ENCODE results near the gene VWA8.
A peak's percentile ranks its signal among the peaks of the same experiment; 100 is the strongest.

VWA8 gene

DNA sequence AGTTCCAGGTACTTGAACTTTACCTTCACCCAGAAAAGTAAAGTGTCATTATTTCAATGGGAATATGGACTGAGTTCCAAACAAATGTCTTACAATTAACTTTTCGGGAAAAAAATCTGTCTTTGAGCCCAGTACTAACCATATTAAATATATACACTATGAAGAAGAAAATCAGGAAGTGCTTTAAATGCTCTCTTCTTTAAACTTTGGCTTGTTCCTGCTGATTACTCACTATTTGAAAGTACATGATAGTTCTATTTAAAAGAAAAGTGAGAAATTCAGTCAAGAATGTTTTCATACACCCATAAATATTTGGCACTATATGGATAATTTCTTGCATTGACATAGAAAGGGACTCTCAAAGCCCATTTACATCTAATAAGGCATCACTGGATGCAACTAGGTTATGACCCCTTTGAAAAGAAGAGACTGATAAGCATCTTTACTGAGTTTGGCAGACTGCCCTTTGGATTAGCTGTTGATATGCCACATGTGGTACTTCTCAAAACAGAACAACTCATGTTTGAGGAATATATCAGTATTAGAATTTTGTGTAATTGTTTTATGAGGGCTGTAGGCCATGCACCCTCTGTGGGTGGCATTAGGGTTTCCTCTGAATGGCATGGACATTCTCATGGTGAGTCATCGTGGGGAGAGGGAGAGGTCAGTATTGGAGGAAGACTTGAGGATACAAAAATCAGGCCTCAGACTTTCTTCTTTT is 25.0 kb upstream of the VWA8 start:
- Histone ChIP-seq H3K9me3 (ENCODE audit: control insufficient read depth, low read length) (no peaks in the 10 kb centered on the region), H3K9ac (ENCODE audit: low read length) (no peak overlapping the region)
- peak; percentile 45 for DNase-seq (ENCODE audit: low read depth)

DNA sequence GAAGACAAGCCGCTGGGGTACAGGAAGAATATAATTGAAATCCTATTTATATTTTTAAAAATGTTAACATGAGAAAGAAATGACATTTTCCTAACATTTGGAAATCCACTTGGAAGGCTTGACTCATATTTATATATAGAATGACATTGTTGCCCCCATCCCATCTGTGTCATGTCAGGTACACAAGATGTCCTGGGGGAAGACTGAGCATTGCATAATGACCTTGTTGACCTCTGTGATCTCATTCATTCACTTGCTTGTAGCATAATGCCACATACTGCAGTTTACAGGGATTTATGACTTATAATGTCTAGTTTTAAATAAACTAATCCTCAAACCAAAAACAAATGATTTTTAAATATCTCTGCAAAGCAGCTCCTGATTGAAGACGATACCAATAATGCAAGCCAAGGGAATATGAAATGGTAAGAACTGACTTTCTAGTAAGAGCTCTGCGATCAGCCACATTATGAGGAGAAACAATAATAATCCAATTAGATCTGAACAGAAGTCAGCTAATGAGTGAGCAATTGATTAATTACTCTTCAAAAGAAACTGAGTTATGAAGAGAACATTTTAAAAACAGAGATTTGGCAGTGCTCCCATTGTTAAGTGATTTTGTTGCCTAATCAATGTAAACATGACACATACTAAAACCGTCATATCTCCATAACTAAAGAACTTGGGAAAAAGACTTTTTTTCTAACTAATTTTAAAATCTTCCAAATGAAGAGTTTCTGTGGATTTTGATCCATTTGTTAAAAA is 21.2 kb upstream of the VWA8 start:
- Histone ChIP-seq H3K36me3 (ENCODE audit: control insufficient read depth, insufficient read depth, low read length, severe bottlenecking) (no peaks in the 10 kb centered on the region), H3K4me1 (ENCODE audit: control insufficient read depth, insufficient read depth, low read length) (peaks cover 2% of the 10 kb centered on the region), H3K9ac (ENCODE audit: low read length) (no peak overlapping the region), H3K4me3 (ENCODE audit: low read length) (no peak overlapping the region), H3K9me3 (ENCODE audit: control insufficient read depth, low read length) (no peaks in the 10 kb centered on the region), H3K27me3 (replicated peaks; ENCODE audit: control insufficient read depth, insufficient read depth, low read length) (no peaks in the 10 kb centered on the region)
- DNase-seq (ENCODE audit: low read depth): no peak

More for the DNA sequence above, 25.0 kb upstream of the VWA8 start:
- Histone ChIP-seq H3K36me3 (ENCODE audit: control insufficient read depth, insufficient read depth, low read length, severe bottlenecking) (no peaks in the 10 kb centered on the region), H3K27me3 (replicated peaks; ENCODE audit: control insufficient read depth, insufficient read depth, low read length) (no peaks in the 10 kb centered on the region), H3K4me3 (ENCODE audit: low read length) (no peak overlapping the region), H3K4me1 (ENCODE audit: control insufficient read depth, insufficient read depth, low read length) (peaks cover 2% of the 10 kb centered on the region)

DNA sequence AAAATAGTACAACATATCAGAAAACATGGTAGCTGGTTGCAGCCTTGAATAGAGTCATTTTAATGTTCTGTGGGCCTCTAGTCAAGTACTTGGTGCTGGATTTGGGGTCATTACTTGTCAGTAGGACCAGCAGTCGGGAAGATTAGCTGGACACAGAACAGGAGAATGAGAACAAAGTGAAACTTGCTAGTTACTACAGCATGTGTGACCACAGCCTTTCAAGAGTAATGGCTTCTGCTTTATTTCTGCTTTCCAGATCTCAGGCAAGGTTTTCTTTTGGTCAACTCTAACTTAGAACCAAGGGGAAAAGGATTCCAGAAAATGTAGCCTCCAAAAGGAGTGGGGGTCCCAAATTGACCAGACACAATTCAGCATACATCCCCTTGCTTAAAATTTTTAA is 17.1 kb upstream of the VWA8 start:
- Histone ChIP-seq H3K27me3 (replicated peaks; ENCODE audit: control insufficient read depth, insufficient read depth, low read length) (no peaks in the 10 kb centered on the region), H3K4me3 (ENCODE audit: low read length) (no peak overlapping the region), H3K4me1 (ENCODE audit: control insufficient read depth, insufficient read depth, low read length) (peaks cover 2% of the 10 kb centered on the region), H3K9me3 (ENCODE audit: control insufficient read depth, low read length) (no peaks in the 10 kb centered on the region), H3K36me3 (ENCODE audit: control insufficient read depth, insufficient read depth, low read length, severe bottlenecking) (no peaks in the 10 kb centered on the region), H3K9ac (ENCODE audit: low read length) (no peak overlapping the region)
- no peak for DNase-seq (ENCODE audit: low read depth)

DNA sequence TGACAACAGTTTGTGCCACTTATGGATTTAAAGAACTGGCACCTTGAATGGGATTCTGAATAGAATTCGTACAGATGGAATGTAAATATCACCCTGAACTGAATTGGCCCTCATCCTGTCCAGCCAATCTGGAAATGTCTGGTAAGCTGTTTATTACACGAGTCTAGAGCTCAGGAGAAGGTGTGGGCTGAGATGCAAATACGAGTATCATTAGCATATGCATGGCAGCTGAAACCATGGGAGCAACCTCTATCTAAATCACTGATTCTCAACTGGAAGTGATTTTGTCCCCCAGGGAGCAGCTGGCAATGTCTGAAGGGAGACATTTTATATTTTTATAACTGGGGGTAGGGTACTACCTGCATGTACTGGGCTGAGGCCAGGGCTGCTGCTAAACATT is 15.6 kb upstream of the VWA8 start:
- H3K9ac ChIP-seq (ENCODE audit: low read length): no peak overlapping the region
- H3K4me3 ChIP-seq (ENCODE audit: low read length): no peak overlapping the region
- no peaks in the 10 kb centered on the region for H3K27me3 ChIP-seq (replicated peaks; ENCODE audit: control insufficient read depth, insufficient read depth, low read length)
- no peak for DNase-seq (ENCODE audit: low read depth)
- H3K9me3 ChIP-seq (ENCODE audit: control insufficient read depth, low read length): no peaks in the 10 kb centered on the region
- H3K4me1 ChIP-seq (ENCODE audit: control insufficient read depth, insufficient read depth, low read length): no peaks in the 10 kb centered on the region
- H3K36me3 ChIP-seq (ENCODE audit: control insufficient read depth, insufficient read depth, low read length, severe bottlenecking): no peaks in the 10 kb centered on the region

DNA sequence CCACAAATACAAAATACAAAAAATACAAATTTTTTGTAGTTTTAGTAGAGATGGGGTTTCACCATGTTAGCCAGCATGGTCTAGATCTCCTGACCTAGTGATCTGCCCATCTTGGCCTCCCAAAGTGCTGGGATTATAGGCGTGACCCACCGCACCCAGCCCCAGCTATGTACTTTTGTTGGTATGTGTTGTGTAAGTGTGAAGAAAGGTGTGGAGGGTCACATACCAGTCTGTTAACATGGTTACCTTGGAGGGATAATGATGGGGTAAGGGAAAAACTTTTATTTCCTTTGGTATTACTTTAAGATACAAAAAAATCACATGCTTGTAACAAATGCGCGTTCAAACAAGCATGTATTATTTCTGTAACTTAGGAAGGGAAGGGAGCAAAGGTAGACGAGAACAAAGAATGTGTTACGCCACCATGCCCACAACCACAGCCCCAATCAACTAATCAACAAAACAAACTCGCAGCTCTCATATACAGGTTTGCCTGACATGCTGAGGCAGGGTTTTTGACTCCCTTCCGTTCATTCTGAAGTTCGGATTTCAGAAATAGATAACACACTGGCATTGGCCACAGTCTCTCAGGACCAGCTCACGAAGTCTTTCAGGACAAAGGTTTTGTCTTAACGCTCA is 13.5 kb upstream of the VWA8 start:
- no peaks in the 10 kb centered on the region for H3K4me1 ChIP-seq (ENCODE audit: control insufficient read depth, insufficient read depth, low read length)
- H3K9me3 ChIP-seq (ENCODE audit: control insufficient read depth, low read length): no peaks in the 10 kb centered on the region
- no peaks in the 10 kb centered on the region for H3K27me3 ChIP-seq (replicated peaks; ENCODE audit: control insufficient read depth, insufficient read depth, low read length)
- no peak for DNase-seq (ENCODE audit: low read depth)
- H3K9ac ChIP-seq (ENCODE audit: low read length): no peak overlapping the region
- H3K36me3 ChIP-seq (ENCODE audit: control insufficient read depth, insufficient read depth, low read length, severe bottlenecking): no peaks in the 10 kb centered on the region
- H3K4me3 ChIP-seq (ENCODE audit: low read length): no peak overlapping the region

DNA sequence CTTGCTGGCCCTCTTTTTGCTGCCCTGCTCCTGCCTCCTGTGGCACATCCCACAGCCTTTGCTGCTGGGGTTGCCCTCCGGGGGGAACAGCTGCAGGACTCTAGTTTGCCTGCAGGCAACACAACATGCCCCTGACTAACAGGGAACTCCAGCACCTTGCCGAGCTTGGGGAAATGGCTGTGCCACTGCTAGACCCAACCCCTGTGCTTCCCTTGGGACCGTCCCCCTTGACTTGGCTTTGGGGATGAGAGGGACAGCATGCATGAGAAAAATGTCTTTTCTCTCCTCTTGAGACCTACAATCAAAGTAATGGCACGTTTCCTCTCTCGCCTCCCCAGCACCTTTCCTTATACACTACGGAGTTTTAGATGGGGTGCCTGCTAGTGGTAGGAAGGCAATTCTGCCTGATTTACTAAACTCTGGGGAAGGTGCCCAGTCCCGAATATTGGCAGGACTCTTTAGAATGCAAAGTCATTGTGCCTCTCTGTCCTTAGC is 12.4 kb upstream of the VWA8 start:
- no peak overlapping the region for H3K9ac ChIP-seq (ENCODE audit: low read length)
- H3K9me3 ChIP-seq (ENCODE audit: control insufficient read depth, low read length): no peaks in the 10 kb centered on the region
- H3K27me3 ChIP-seq (replicated peaks; ENCODE audit: control insufficient read depth, insufficient read depth, low read length): no peaks in the 10 kb centered on the region
- no peaks in the 10 kb centered on the region for H3K4me1 ChIP-seq (ENCODE audit: control insufficient read depth, insufficient read depth, low read length)
- H3K36me3 ChIP-seq (ENCODE audit: control insufficient read depth, insufficient read depth, low read length, severe bottlenecking): no peaks in the 10 kb centered on the region
- no peak overlapping the region for H3K4me3 ChIP-seq (ENCODE audit: low read length)
- DNase-seq (ENCODE audit: low read depth): no peak

DNA sequence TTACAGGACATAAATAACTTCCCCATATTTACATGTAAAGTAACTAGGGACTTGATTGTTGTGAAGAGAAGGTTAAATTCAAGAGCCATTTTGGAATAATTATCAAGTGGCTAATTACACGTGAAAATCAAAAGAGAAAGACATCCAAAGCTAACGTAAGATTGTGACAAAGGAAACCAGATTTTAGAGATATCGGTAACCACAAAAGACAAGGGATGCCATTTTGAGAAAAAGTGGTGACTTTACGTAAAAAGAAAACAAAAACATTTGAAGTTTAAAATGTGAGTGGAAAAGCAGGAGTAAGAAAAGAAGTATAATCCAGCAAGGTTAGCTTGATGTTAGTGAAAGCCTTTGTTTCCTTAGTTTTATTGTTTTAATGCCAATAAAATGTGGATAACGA is 10.9 kb upstream of the VWA8 start:
- no peaks in the 10 kb centered on the region for H3K4me1 ChIP-seq (ENCODE audit: control insufficient read depth, insufficient read depth, low read length)
- H3K9me3 ChIP-seq (ENCODE audit: control insufficient read depth, low read length): no peaks in the 10 kb centered on the region
- H3K36me3 ChIP-seq (ENCODE audit: control insufficient read depth, insufficient read depth, low read length, severe bottlenecking): no peaks in the 10 kb centered on the region
- H3K9ac ChIP-seq (ENCODE audit: low read length): no peak overlapping the region
- no peak for DNase-seq (ENCODE audit: low read depth)
- H3K27me3 ChIP-seq (replicated peaks; ENCODE audit: control insufficient read depth, insufficient read depth, low read length): no peaks in the 10 kb centered on the region
- no peak overlapping the region for H3K4me3 ChIP-seq (ENCODE audit: low read length)

DNA sequence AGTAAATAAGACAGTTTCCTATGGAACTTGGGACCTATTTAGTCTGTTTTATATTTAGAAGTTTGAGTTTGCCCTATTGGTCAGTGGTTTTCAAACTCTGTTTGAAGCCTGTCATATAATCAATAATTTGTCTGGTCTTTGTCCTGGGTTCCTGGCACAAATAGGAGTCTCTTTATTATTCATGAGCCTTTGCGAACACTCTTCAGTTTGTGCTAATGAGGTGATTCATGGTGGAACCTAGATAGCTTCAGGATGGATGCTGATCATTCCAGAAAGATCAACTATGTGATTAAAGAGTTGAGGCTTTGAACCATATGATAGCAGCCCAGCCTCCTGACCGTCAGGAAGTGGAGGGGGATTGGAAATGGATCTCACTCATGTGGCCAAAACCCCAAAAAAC is 10.0 kb upstream of the VWA8 start:
- Histone ChIP-seq H3K4me3 (ENCODE audit: low read length) (no peak overlapping the region), H3K9ac (ENCODE audit: low read length) (no peak overlapping the region), H3K36me3 (ENCODE audit: control insufficient read depth, insufficient read depth, low read length, severe bottlenecking) (no peaks in the 10 kb centered on the region), H3K27me3 (replicated peaks; ENCODE audit: control insufficient read depth, insufficient read depth, low read length) (no peaks in the 10 kb centered on the region), H3K9me3 (ENCODE audit: control insufficient read depth, low read length) (no peaks in the 10 kb centered on the region), H3K4me1 (ENCODE audit: control insufficient read depth, insufficient read depth, low read length) (no peaks in the 10 kb centered on the region)
- DNase-seq (ENCODE audit: low read depth): no peak

DNA sequence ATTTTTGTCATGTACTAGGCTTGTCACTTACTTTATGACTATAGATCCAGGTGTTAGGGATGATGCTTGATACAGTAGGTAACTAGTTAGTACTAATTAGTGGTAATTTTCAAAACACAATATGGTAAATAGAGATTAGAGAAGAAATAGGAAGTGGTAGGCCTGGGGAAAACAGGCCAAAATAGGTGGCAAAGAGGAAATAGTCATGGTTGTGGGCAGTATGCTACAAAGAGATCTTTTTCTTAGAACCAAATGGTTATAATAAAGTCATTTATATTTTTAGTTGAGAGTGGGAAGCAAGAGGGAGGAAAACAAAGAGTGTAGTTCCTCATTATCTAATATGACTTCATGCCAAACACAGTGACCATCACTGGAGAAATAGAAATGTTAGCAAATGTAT is 9.1 kb upstream of the VWA8 start:
- Histone ChIP-seq H3K27me3 (replicated peaks; ENCODE audit: control insufficient read depth, insufficient read depth, low read length) (no peaks in the 10 kb centered on the region), H3K9me3 (ENCODE audit: control insufficient read depth, low read length) (no peaks in the 10 kb centered on the region), H3K9ac (ENCODE audit: low read length) (no peak overlapping the region), H3K36me3 (ENCODE audit: control insufficient read depth, insufficient read depth, low read length, severe bottlenecking) (no peaks in the 10 kb centered on the region), H3K4me1 (ENCODE audit: control insufficient read depth, insufficient read depth, low read length) (no peaks in the 10 kb centered on the region), H3K4me3 (ENCODE audit: low read length) (no peak overlapping the region)
- DNase-seq (ENCODE audit: low read depth): no peak

DNA sequence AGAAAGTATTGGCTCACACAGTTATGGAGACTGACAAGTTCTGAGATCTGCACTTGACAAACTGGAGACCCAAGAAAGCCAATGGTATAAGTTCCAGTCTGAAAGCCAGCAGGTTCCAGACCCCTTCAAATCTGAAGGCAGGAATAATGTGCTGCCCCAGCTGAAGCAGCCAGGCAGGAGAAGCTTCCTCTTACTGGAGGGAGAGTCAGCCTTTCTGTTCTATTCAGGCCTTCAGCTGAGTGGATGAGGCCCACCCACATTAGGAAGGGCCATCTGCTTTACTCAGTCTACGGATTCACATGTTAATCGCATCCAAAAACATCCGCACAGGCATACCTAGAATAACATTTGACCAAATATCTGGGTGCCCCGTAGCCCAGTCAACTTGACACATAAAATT is 8.2 kb upstream of the VWA8 start:
- no peaks in the 10 kb centered on the region for H3K4me1 ChIP-seq (ENCODE audit: control insufficient read depth, insufficient read depth, low read length)
- no peak for DNase-seq (ENCODE audit: low read depth)
- H3K4me3 ChIP-seq (ENCODE audit: low read length): no peak overlapping the region
- H3K9me3 ChIP-seq (ENCODE audit: control insufficient read depth, low read length): no peaks in the 10 kb centered on the region
- no peak overlapping the region for H3K9ac ChIP-seq (ENCODE audit: low read length)
- H3K36me3 ChIP-seq (ENCODE audit: control insufficient read depth, insufficient read depth, low read length, severe bottlenecking): no peaks in the 10 kb centered on the region
- no peaks in the 10 kb centered on the region for H3K27me3 ChIP-seq (replicated peaks; ENCODE audit: control insufficient read depth, insufficient read depth, low read length)

DNA sequence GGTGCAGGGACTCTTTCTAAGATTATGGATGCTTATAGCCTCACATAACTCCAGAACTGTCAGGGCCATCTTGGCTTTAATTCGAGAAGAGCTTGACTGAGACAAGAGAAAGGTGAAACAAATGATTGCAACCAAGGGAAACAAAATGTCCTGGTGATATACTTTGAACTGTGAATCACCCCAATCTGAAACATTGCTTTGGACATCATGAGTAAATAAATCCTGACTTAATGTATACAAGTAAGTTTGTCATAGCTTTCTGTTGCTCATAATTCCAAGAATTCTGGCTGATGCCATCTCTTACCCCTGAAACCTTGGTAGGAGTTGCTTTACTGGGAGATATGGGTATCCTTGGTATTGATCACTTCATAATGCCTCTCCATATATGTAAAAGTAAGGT is 5.8 kb upstream of the VWA8 start:
- Histone ChIP-seq H3K27me3 (replicated peaks; ENCODE audit: control insufficient read depth, insufficient read depth, low read length) (no peaks in the 10 kb centered on the region), H3K36me3 (ENCODE audit: control insufficient read depth, insufficient read depth, low read length, severe bottlenecking) (no peaks in the 10 kb centered on the region), H3K9ac (ENCODE audit: low read length) (no peak overlapping the region), H3K9me3 (ENCODE audit: control insufficient read depth, low read length) (no peaks in the 10 kb centered on the region), H3K4me1 (ENCODE audit: control insufficient read depth, insufficient read depth, low read length) (peaks cover 4% of the 10 kb centered on the region), H3K4me3 (ENCODE audit: low read length) (no peak overlapping the region)
- no peak for DNase-seq (ENCODE audit: low read depth)
